Epithelial cell of esophagus (primary cell): ENCODE data around the gene TIE1.

Experiments used
- DNase-seq: peaks from one replicate; pipeline ENCODE4 v3.0.0; 2010; ENCODE audit warnings: low read depth
- H3K4me3 ChIP-seq: 2 replicates; pipeline ENCODE4 v1.5.1; 2011; ENCODE audit warnings: mild to moderate bottlenecking, low read length, control low read depth
- CTCF ChIP-seq: IDR thresholded peaks from 2 replicates; pipeline ENCODE4 v1.5.1; 2011; ENCODE audit warnings: low read depth, mild to moderate bottlenecking, low read length, control low read depth, inconsistent platforms; ENCODE audit not compliant: insufficient read depth; ENCODE audit errors: missing control alignments

TIE1 gene

DNA sequence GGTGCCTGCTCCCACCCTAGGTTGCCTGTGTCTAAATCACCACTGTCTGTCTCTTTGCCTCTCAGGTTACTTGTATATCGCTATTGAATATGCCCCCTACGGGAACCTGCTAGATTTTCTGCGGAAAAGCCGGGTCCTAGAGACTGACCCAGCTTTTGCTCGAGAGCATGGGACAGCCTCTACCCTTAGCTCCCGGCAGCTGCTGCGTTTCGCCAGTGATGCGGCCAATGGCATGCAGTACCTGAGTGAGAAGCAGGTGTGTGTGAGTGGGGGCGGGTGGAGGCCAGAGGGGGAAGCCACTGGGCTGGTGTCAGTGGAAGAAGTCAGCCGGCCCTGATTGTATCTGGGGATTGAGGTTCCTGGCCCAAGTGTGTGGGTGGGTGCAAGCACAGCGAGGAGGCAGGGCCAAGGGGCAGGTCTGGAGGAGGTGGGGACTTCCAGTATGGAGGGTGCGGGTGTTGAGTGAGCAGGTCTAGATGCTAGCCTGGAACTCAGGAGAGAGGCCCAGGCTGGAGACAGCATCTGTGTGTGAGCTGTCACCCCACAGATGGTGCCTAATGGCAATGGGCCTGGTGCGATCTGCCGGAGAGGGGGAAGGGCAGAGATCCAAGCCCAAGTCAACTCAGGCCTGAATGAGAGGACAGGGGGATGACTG is 17.2 kb downstream of the TIE1 start:
- TF ChIP-seq CTCF = no peak
- no peak for DNase-seq
- no peak overlapping the region for H3K4me3 ChIP-seq

- no peak for DNase-seq
- TF ChIP-seq CTCF = no peak
- H3K4me3 ChIP-seq = no peak overlapping the region
These were observed 18.0 kb downstream of the TIE1 start for GRCh38 chr1:43318831-43319230.

- no peak for DNase-seq
- TF ChIP-seq CTCF = no peak
- no peak overlapping the region for H3K4me3 ChIP-seq
These were observed 18.5 kb downstream of the TIE1 start for GRCh38 chr1:43319288-43319687.

DNA sequence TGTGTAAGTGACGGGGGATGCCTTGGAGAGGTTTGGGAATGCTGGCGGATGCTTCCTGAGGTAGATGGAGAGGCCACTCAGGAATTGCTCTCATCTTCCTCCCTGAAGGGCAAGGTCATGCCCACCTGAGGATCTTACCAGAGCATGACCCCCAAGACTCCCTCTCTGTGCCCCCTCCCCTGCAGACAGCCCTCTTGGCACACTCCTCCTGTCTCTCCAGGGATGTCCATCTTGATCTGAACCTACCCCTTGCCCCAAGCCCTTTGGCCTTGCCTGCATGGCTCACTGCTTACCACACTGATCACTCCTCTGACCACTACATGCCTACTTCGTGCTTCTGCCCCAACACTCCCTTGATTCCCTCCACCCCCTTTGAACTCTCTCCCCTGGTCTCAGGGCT is 19.0 kb downstream of the TIE1 start:
- no peak for DNase-seq
- no peak overlapping the region for H3K4me3 ChIP-seq
- no peak for TF ChIP-seq CTCF

GRCh38 chr1:43321331-43321891 is 20.6 kb downstream of the TIE1 start:
- no peak for DNase-seq
- no peak overlapping the region for H3K4me3 ChIP-seq
- no peak for TF ChIP-seq CTCF

- TF ChIP-seq CTCF = no peak
- no peak overlapping the region for H3K4me3 ChIP-seq
- no peak for DNase-seq
These were observed 21.7 kb downstream of the TIE1 start for GRCh38 chr1:43322506-43322905.

GRCh38 chr1:43324810-43325209 is 24.0 kb downstream of the TIE1 start:
- TF ChIP-seq CTCF = no peak
- no peak overlapping the region for H3K4me3 ChIP-seq
- DNase-seq = no peak
